HCT116 (cell line): Measurements from ENCODE around the gene FITM1.

Experiments
- POLR2A ChIP-seq: IDR thresholded peaks from 2 replicates; pipeline ENCODE4 v1.7.0; 2011; ENCODE audit warnings: borderline replicate concordance; ENCODE audit not compliant: insufficient read depth, insufficient read length; ENCODE audit errors: extremely low read depth
- POLR2AphosphoS5 ChIP-seq: IDR thresholded peaks from 2 replicates; pipeline ENCODE4 v1.6.1; 2011; ENCODE audit warnings: mild to moderate bottlenecking, low read depth, low read length, moderate library complexity
- SRF ChIP-seq: IDR thresholded peaks from 2 replicates; pipeline ENCODE4 v1.6.1; 2012; ENCODE audit warnings: low read depth
- TF ChIP-seq, protein P1 (sequence below), 3 experiments: fragments of 200-600 bp in 1 of 3; sonication (generic) in 1 of 3; IDR thresholded peaks in 2 of 3; conservative IDR thresholded peaks in 1 of 3; 2 replicates each; pipeline ENCODE4 v1.5.1; 2012 to 2017; ENCODE audit warnings: low read depth in 2 of 3, low read length in 2 of 3, antibody characterized with exemption in 1 of 3, borderline replicate concordance in 1 of 3, control low read depth in 1 of 3, mild to moderate bottlenecking in 1 of 3, mixed read lengths in 1 of 3, mixed run types in 1 of 3, moderate library complexity in 1 of 3; ENCODE audit not compliant: insufficient read depth in 1 of 3

DNA sequence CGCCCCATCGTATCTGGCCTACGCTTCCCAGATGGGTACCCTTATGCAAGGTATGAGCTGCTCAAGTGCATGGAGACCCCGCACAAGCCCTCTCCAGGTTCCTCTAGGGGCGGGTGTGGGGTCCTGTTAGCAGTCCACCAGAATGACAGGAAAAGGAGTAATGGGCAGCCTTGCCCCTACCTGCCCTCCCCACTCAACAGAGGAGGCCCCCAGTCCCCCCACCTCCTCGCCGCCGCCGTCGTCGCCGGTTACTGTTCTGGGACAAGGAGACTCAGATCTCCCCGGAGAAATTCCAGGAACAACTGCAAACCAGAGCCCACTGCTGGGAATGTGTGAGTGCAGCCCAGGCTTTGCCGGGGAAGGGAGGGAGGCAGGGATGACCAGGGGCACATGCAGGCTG is 47.4 kb downstream of the FITM1 start:
- no peak for TF ChIP-seq POLR2A
- TF ChIP-seq POLR2AphosphoS5, result no peak
- TF ChIP-seq SRF, result no peak
- TF ChIP-seq, protein P1, sequence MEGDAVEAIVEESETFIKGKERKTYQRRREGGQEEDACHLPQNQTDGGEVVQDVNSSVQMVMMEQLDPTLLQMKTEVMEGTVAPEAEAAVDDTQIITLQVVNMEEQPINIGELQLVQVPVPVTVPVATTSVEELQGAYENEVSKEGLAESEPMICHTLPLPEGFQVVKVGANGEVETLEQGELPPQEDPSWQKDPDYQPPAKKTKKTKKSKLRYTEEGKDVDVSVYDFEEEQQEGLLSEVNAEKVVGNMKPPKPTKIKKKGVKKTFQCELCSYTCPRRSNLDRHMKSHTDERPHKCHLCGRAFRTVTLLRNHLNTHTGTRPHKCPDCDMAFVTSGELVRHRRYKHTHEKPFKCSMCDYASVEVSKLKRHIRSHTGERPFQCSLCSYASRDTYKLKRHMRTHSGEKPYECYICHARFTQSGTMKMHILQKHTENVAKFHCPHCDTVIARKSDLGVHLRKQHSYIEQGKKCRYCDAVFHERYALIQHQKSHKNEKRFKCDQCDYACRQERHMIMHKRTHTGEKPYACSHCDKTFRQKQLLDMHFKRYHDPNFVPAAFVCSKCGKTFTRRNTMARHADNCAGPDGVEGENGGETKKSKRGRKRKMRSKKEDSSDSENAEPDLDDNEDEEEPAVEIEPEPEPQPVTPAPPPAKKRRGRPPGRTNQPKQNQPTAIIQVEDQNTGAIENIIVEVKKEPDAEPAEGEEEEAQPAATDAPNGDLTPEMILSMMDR (IDR thresholded peaks at IDR 0.05 in 2 of 3, conservative IDR thresholded peaks at IDR 0.05 in 1 of 3; ENCODE audit: borderline replicate concordance in 1 of 3, insufficient read depth in 1 of 3, low read depth in 2 of 3, low read length in 2 of 3), result no peak
